ENCODE data around the gene CCDC167.
"Not testable (repeated sequence)": the region's sequence is repeated elsewhere in the genome, so short reads cannot be mapped to it uniquely, and the experiment has no call there.

The CCDC167 gene

DNA sequence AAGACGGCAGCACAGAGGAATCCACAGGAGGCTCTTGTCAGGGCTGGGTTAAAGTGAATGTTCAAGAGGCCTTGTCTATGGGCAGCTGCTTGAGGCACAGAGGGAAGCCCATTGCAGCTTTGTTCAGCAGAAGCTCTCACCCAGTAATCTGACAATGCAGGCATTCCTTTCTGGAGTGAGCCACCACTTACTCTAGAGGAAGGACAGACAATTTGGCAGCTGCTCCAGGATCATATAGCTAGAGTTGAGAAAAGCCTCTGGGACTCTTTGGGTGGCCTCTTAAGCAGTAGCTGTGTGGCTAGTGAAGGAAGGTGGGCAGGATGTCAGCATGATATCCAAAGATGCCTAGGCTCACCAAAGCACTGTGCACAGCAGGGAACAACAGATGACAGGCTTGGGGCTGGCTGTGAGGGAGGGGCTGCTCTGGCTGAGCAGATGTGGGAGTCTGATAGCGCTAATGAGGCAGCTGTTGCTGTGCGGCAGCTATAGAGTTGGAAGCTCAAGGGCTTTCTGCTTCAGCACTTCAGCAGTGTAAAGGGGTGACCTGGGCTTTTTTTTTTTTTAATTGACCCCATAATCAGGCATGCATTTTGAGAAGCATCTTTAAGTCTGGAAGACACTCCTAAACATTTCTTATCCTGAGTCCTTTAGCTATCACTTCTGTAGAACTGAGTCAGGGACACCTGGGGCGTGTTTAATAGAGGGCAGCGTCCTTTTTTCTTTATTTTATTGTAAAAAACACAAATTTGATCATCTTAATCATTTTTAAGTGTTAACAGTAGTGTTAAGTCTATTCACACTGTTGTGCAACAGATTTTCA, 39.5 kb downstream of the CCDC167 start:
- DNase-seq = no peak

DNA sequence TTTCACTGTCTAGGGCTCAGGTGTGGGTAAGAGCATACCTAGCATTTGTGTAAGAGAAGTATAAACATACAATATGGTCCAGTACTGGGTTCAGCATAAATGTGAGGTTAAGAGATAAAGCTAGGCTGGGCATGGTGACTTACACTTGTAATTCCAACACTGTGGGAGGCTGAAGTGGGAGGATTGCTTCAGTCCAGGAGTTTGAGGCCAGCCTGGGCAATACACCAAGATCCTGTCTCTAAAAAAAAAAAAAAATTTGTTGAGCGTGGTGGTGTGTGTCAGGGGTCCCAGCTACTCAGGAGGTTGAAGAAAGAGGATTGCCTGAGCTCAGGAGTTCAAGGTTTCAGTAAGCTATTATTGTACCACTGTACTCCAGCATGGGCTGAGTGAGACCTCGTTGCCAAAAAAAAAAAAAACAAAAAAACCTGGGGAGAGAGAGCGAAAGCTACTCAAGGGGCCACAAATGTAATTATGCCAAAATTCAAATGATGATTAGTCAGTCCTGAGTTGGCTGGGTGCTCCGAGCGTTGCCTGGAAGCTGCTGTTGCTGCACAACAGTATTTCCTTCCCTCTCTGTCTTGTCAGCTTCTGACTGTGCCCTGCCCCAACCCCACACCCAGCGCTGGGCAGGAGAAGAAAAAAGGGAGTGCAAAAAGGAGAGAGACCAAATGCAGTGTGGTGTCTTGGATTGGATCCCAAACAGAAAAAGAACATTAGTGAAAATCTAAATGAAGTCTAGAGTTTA, 42.7 kb downstream of the CCDC167 start:
- no peak for DNase-seq

DNA sequence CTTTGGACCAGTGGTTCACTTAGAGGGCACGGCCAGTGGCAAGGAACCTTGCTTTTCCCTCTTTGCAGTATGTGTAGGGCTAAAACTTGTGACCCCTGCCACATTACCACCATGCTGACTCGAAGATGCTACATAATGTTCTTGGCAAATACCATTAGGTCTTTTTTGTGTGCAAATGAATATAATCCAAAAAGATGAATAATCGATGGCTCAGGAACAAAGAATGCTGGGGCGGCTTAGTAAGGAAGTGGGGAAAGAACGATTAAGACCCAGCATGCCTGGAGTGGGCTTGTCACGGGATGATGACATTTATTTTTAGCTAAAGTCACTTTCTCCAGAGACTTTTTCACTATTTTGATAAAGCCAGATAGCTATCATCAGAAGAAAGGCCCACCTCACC, 43.6 kb downstream of the CCDC167 start:
- DNase-seq = no peak

DNA sequence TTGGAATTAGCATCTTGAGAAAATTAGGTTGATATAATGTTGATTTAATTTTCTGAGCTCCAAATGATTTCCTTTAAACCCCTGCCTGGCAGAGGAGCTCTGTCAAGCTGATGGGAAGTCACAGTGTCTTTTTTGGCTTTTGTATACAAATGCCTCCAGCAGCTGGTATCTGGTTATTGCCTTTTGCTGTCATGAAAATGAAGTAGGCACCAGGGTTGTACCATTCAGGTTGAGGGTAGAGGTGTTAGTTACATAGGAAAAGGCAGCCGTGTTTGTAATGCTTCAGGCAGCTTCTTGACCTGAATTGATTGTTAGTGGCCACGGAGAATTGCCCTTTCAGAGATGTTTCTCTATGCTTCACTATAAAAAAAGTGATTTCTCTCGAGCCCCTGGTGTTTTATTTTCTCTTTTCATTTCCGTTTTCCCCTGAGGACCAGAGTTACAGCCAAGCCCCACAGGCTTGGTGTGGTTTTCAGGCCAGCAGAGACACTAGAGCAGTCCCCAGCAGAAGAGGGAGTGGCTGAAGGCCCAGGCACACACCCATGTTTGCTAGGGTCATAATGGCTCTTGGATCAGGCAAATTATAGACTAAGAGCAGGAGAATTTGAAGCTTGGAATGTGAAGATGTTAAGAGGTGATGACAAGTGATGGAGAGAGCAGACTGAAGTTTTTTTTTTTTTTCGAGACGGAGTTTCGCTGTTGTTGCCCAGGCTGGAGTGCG, 45.1 kb downstream of the CCDC167 start:
- DNase-seq = no peak

DNA sequence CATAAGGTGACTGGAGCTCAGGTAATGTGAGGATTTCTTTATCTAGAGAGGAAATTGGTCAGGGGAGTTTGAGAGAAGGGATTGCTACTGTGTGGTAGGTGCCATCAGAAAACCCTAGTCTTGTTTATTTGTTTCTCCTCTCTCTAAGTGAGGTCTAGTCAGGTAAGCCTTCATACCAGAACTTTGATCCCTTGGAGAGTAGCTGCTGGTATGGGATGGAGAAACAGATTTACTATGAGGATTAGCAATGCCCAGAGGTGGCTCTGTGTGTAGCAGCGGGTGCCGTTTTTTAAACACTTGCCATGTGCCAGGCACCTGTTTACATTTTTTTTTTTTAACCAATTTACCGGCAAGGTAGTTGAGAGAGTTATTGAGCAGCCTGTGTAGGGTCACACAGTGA, 47.2 kb downstream of the CCDC167 start:
- no peak for DNase-seq

DNA sequence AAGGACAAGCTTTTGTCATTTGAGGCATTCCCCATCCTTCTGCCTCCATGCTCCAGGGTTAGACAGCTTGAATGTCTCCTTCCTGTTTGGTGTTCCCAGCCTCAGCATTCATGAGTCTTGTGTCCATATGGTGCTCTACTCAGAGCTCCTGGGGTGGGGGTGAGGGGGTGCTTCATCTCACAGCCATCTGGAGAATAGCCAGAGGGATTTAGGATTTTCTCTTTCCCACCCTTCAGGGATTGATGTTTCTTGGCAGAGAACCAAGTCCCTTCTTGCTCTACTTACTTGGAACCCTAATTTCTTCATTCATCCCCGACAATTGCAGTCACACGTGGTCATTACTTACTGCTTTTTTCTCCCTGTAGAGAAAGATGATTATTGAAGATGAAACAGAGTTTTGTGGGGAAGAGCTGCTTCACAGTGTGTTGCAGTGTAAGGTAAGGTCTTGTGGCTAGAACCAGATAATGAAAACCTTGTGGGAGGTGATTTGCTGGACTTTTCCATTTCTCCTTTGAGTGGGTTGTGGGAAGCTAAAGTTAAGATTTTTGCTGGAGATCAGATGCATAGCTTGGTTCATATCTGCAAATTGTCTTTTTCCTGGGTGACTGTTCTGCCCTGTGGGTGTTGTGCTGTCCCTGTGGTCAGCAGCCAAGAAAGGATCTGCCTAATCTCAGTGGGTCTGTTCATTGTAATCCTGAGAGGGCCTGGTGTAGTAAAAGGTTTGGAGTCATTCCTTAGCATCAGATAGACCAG, 48.1 kb downstream of the CCDC167 start:
- no peak for DNase-seq

DNA sequence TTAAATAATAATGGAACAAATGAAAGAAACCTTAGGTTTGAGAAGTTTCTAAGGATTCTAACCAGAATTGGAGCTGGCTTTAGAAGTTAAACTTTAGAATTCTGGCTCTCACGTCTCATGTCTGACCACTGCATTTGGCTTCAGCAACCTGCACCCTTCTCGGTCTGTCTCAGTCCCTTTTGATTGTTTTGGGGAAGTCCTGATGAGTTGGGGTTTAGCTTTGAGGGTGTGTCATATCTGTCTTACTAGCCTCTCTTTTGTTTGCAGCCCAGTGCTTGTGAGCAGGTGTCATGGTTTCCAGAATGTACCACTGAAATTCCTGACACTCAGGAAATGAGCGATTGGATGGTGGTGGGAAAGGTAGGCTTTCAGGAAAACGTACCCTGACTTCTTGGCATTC, 49.7 kb downstream of the CCDC167 start:
- DNase-seq = no peak

DNA sequence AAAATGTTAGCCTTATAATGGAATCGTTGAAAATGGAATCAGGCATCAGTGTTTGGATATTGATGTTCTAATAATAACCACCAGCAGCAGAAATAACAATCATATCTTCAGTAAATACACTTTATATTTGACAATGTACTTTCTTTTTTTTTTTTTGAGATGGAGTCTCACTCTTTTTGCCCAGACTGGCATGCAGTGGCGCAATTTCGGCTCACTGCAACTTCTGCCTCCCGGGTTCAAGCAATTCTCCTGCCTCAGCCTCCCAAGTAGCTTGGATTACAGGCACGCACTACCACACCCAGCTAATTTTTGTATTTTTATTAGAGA, 56.5 kb downstream of the CCDC167 start:
- not testable (repeated sequence) for DNase-seq

DNA sequence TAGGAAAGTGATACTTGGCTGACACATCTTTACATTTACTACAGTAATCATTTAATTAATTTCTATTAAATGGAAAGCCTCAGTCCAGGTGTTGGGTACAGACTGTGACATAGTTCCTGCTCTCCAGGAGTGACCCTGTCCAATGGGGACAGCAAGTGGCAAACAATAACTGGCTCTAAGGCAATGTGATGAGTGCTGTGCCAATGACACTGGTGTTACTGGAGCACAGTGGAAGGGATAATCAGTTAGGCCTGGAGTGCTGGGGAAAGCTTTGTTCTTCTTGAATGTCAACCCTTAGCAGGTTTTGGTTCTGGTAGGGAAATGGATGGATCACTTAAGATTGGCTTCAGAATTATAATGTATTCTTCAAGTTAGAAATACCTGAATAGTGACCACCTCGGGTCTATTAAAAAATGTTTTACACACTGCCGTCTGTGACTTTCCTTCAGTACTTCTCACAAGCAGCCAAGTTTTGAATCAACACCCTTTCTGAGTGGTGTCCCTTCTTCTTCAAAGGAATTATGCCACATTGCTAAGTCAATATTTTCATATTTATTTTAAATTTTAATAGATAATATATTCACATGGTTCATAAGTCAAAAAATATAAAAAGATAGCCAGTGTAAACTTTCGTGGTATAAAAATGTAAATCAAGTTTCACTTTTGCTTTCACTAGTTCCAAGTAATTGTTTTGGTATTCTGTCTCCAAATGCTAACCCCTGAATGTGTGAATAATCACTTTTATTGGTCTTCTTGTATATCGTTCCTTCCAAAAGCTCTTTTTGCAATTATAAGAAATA, 57.1 kb downstream of the CCDC167 start:
- DNase-seq = no peak

DNA sequence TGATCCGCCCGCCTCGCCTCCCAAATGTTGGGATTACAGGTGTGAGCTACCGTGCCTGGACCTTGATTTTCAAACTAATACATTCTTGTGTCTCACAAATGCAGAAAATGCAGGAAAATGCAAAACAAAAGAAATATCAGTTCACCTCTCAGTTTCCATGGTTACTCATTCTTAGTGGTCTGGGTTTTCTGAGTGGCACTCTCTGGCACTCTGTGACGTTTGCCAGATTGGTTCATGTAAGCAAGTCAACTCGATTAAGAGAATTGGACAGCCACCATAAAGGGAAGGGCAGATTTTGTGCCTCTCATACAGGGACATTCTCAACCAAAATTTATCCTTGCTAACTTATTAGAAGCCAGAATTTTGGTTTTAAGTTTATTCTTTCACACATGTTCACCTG, 58.0 kb downstream of the CCDC167 start:
- no peak for DNase-seq

DNA sequence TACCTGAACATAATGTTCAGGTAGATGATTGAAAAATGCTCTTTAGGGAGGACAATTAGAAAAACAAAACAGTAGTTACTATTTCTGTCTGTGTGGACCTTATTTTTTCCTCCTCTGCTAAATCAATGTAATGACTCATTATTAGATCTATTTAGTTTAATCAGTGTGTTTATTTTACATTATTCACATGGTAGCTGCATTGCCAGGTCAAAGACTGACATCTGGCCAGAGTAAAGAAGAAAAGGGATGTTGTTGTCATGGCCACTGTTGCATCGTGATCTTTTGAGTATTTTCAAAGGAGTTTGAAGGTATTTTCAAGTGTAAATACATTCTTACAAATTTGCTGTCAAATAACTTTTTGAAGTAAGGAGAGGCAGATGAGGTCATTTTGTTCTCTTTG, 60.8 kb downstream of the CCDC167 start:
- no peak for DNase-seq

DNA sequence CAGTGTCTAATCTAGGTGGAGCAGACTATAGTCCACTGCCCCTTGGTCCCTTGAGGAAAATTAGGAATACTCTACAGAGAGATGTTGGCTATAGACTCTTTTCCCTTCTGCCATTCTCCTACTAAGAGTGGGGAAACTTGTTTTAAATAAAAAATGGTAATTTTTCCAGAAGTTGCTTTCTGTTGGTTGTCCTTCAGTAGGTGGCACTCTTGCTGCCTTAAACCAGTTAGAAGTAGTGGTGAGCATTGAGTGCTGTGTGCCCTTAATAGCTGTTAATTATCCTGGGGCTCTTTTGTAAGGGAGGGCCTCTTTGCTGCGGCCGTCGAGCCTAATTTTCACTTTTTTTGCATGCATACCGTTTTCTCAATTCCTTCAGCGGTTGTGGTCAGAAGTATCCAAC, 63.9 kb downstream of the CCDC167 start:
- DNase-seq = no peak

DNA sequence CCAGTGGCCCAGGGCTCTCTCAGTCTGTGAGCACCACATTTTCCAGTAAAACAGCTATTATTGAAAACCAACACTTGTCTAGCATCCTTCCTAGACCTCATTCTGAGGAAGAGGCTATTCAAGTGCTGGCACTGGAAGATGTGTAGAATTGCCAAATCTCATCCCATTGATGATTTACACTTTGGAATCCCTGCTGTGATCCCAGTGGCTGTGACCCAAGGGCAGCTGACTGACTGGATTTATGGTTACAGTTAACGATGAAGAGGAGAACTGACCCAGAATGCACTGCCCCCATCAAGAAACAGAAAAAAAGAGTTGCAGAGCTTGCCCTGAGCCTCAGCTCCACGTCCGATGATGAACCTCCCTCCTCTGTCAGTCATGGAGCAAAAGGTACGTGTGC, 64.3 kb downstream of the CCDC167 start:
- no peak for DNase-seq

DNA sequence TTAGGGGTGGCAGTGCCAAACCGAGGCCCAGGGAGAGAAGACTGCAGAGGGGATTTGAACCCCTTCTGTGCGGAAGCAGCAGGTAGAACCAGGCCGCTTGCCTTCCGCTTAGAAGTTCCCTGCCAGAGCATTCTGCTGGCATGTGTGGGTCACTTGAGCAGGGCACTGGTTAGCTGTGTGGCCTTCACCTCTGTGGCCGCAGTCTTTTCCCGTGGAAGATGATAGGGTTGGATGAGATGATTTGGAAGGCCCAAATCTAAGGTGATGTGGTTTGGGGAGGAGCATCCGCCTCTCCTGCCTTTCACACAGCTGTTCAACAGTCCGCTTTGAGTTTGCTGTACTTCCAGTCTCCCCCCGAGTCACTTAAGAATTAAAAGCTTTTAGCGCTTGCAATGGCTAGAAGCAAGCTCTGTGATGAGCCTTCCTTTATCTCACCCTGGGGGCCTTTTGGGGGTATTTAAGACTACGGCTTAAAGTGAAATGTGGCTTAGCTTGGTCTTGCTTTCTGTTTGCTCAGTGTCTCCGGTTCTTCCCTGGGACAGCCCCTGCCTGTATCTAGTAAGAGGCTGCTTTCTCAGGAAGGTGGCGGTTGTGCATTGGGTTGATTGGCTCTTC, 65.9 kb downstream of the CCDC167 start:
- DNase-seq = no peak

Data from kidney glomerular epithelial cell (primary cell).